Fibroblast of pulmonary artery (primary cell): ENCODE results near the gene IRF7.

Source experiments
- DNase-seq: peaks from one replicate; pipeline ENCODE4 v3.0.0-alpha.2; 2010; ENCODE audit warnings: low read depth
- H3K4me3 ChIP-seq: replicated peaks from 2 replicates; pipeline ENCODE4 v1.5.1; 2011; ENCODE audit warnings: low read depth, mild to moderate bottlenecking, control low read depth, low read length, moderate library complexity
- TF ChIP-seq, protein P1 (sequence below): IDR thresholded peaks from 2 replicates; pipeline ENCODE4 v1.5.1; 2011; ENCODE audit warnings: mild to moderate bottlenecking, control low read depth, low read length, inconsistent platforms; ENCODE audit errors: missing control alignments

The IRF7 gene

GRCh38 chr11:605286-606129, 10.2 kb downstream of the IRF7 start:
- no peak overlapping the region for H3K4me3 ChIP-seq
- DNase-seq, result no peak
- TF ChIP-seq, protein P1, sequence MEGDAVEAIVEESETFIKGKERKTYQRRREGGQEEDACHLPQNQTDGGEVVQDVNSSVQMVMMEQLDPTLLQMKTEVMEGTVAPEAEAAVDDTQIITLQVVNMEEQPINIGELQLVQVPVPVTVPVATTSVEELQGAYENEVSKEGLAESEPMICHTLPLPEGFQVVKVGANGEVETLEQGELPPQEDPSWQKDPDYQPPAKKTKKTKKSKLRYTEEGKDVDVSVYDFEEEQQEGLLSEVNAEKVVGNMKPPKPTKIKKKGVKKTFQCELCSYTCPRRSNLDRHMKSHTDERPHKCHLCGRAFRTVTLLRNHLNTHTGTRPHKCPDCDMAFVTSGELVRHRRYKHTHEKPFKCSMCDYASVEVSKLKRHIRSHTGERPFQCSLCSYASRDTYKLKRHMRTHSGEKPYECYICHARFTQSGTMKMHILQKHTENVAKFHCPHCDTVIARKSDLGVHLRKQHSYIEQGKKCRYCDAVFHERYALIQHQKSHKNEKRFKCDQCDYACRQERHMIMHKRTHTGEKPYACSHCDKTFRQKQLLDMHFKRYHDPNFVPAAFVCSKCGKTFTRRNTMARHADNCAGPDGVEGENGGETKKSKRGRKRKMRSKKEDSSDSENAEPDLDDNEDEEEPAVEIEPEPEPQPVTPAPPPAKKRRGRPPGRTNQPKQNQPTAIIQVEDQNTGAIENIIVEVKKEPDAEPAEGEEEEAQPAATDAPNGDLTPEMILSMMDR, result no peak

GRCh38 chr11:603154-603553, 12.6 kb downstream of the IRF7 start:
- no peak overlapping the region for H3K4me3 ChIP-seq
- no peak for DNase-seq
- TF ChIP-seq, protein P1, result no peak

DNA sequence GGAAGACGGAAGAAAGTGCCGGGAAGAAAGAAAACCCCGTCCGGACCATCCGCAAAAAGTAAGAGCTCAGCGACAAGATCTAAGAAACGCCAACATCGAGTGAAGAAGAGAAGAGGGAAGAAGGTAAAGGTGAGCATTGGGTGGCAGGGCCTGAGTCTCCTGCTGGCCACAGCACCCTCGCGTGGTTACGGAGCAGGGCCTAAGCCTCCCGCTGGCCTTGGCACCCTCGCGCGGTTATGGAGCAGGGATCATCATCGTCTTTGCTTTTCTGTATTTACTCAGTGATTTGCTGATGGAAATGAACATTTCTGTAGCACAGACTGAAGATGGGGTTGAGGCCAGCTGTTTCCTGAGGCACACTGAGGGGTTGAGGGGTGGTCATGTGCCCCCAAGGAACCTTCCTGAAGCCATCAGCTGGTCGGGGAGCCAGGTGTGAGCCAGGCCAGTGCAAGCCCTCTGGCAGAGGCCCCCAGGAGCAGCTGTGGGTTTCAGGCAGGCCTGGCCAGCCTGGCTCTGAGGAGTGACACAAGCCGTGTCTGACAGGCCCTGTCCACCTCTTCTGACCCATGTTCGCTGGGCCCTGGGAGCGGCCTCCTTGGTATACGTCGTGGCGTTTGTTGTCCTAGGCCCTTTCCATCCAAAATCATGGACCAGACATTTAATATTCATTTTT, 14.0 kb downstream of the IRF7 start:
- TF ChIP-seq, protein P1, result no peak
- H3K4me3 ChIP-seq, result no peak overlapping the region
- no peak for DNase-seq

GRCh38 chr11:598005-598680, 17.6 kb downstream of the IRF7 start:
- TF ChIP-seq, protein P1, result no peak
- no peak for DNase-seq
- no peak overlapping the region for H3K4me3 ChIP-seq

- TF ChIP-seq, protein P1, result no peak
- no peak overlapping the region for H3K4me3 ChIP-seq
- DNase-seq, result no peak
Observed at GRCh38 chr11:597166-597725, 18.5 kb downstream of the IRF7 start.

- TF ChIP-seq, protein P1, result no peak
- DNase-seq, result no peak
- H3K4me3 ChIP-seq, result no peak overlapping the region
Observed at GRCh38 chr11:596374-596773, 19.4 kb downstream of the IRF7 start.
